NCI-H748 (cell line): Measurements from ENCODE around the gene FRMD4A.
A peak's percentile ranks its signal among the peaks of the same experiment; 100 is the strongest.

Source experiments
- DNase-seq: peaks from one replicate; lab custom pipeline; 2025; ENCODE audit not compliant: unreplicated experiment; lab: John Stamatoyannopoulos, UW

FRMD4A gene

DNA sequence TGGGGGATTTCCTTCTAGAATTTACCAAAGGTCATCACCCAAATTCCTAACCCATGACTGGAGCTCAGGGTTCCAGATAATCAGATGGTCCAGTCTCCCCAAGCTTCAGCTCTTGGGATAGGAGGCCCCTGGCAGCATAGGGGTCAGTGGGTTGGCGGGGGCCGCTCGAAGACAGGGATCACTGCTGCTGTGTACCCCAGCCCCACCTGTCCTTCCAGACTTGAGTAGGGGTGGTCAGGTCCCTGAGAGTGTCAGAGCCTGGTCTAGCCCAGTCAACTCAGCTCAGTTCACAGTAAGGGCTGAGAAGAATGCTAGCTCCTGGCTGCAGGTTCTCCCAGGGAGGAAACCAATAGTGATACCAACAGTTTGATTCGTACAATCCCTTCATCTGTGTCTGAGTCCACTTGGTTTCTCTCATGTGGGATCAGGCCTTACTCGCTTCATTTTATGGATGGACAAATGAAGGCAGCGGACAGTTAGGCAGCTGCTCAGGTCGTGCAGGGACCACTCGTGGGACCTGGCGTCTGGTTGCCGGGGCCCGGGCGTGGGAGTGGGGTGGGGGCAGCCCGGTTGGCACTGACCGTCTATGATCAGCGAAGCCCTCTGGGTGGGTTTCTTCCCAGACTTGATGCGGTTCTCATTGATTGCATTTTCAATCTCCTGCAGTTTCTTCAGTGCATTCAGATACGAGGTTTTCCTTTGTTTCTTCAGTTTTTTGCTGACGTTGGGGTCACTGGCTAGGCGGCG, 665.0 kb downstream of the FRMD4A start:
- no peak for DNase-seq

DNA sequence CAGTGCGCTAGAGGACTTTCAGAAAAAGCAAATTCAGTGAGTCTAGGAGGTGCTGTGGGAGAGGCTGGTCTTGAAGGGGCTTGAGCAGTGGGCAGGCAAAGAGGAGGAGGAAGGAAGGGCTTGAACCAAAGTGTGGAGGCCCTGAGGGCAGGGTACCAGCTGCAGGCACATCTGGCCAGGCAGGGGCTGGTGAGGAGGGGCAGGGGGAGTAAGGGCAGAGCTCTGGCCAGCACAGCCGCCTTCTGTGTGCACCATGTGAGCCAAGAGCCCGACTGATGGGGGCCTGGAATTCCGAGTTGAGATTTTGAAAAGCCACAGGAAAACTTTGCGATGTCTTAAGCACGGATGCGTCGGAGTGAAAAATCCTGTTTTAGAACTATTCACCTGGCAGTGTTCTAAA, 669.5 kb downstream of the FRMD4A start:
- DNase-seq, result no peak

- no peak for DNase-seq
These were observed 670.2 kb downstream of the FRMD4A start for GRCh38 chr10:13660551-13660920.

GRCh38 chr10:13659887-13660550, 670.7 kb downstream of the FRMD4A start:
- DNase-seq, result peak; percentile 15

DNA sequence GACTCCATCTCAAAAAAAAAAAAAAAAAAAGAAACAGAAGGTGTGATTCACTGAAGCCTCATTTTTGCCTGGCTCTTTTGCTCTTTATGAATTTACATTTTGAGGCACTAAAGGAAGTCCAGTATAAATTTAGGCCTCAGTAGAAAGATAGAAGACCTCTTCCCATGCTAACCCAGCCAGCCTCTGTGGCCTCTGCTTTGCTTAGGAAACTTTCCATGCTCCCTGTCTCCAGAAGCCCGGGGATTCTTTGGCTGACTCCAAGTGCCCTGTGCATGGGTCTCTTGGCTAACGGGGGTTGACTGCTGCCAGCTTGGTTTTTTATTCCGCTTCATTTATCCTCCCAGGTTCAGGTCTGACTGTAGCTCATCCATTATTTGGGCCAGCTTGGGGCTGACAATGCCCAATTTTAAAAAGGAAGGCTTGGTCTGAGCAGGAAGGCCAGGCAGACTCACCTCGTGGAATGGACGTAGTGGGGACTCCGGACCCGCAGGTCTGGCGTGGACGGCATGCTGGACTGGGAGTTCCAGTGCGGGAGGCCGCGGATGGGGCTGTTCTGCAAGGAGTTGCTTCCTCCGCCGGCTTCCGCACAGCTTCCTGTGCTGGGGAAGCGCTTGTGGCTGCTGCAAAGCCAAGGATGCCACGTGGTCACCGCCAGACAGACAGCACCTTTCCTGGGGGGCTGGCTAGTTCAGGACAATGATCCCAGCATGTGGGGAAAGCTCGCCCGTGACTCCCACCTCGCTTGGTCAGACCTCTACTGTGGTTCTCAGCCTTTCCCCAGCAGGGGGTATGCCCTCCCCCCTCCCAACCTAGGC, 671.6 kb downstream of the FRMD4A start:
- no peak for DNase-seq

DNA sequence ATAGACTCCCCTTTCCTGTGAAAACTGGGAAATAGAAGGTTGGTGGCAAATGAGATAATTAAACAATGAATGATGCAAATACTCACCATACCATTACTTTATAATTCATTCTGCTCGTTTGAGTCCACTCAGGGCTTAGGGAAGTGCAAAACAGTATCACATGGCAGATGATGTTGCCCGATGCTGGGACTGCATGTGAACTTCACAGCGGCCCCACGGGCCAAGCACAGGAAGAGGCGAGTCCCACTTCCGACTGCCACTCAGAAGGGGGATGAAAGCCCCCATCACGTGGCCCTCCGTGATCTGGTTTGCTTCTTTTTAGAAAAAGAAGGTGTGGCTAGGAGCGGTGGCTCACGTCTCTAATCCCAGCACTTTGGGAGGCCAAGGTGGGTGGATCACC, 672.5 kb downstream of the FRMD4A start:
- DNase-seq, result no peak

DNA sequence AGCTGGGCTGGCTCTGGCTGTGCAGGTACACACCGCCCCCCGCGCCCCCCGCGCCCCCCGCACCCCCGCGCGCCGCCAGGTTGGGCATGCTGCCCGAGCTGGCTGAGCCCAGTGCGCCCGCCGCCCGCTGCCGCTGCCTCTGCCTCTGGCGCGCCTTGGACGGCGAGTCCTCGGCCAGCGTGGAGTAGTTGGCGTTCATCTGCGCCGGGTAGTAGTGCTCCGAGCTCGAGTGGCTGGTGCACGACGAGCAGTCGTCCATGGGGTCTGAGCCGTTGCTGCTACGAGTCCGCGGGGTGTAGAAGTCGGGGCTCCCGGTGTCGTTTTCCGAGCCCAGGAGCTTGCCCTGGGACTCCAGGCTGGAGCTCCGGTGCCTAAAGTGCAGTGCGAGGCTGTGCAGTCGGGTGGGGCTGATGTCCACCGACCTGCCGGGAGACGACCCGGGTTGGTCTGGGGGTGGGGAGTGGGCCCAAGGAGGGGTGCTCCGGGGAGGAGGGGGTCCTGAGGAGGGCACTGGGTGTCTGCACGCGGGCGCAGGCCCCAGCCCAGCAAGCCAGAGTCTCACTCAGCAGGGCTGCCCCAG, 673.5 kb downstream of the FRMD4A start:
- DNase-seq, result no peak

GRCh38 chr10:13656337-13657100, 674.2 kb downstream of the FRMD4A start:
- no peak for DNase-seq

GRCh38 chr10:13654846-13655245, 675.9 kb downstream of the FRMD4A start:
- DNase-seq, result no peak

- no peak for DNase-seq
These were observed 676.5 kb downstream of the FRMD4A start for GRCh38 chr10:13654118-13654830.

GRCh38 chr10:13652860-13653259, 677.9 kb downstream of the FRMD4A start:
- no peak for DNase-seq

DNA sequence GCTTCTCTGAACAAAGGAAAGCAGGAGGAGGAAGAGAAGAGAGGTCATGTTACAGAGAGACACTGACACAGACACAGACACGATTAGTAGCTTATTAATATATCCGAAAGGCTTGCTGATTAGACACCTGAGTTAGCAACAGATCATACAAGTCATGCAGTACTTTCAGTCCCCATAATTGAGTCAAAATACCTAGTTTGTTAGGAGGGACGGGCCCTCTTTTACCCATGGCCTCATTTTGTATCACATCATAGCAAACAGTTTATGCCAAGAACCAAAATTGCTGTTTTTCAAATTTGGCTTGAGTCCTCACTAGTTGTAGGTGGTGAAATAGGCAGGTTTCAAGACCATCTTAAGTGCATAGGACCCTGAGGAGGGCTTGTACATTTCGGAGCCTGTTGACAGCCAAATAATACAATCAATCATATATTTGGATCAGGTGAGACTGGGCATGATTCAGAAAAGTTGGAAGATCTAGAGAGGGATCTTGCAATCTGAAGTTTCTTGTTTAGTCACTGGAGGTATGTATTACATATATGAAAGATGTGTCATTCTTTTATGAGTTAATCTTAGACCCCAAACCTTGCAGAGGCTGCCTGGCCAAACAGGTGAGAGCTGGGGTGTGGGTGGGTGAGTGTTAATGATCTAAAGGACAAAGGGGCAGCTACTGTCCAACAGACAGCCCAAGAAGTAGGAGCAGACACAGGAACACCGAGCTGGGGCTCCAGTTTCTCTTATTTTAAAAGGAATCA, 678.6 kb downstream of the FRMD4A start:
- DNase-seq, result no peak

DNA sequence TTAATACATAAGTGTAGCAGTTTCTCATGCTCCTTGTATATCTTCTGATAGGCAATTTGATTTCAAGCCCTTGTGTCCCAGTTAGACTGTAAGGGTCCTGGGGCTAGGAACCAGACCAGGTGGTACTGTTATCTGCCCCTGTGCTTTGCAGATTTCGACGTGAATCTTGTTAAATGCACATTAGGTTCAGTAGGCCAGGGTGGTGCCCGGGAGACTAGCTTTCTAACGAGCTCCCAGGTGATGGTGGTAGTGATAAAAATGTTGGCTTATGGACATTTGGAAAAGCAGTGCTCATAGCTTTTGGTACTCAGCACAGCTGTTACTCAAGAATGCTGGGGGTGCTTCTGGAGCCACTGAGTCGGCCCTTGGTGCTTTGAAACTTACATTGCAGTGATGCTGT, 679.8 kb downstream of the FRMD4A start:
- DNase-seq, result no peak

DNA sequence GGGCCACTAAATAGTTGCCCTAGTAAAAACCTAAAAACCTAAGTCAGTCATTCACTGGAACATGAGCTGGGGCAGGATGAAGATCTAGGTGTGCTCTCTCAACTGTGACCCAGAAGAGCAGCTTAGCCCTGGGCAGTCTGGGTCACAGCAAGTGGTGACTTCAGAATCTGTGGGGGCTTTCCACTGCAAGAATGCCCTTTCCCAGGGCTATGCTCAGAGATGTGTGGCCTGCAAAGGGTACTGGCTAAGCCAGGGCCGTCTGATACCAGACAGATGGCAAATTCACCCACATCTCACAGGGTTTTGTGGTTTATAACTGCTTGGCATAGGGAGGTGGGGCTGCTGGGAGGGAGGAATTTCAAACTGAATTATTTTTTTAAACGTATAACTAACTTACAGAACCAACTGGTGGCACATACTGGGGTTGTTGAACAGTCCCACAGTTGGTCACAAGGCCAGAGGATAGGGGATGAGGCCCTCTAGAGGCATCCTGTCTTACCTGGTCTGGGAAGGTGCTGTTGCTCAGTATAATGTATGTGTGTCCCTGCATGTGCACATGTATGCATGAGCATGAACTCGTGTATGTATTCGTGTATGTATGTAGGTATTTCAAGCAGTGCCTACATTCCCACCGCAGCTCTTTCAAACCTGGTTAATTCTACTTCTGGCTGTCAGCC, 680.7 kb downstream of the FRMD4A start:
- DNase-seq, result no peak

DNA sequence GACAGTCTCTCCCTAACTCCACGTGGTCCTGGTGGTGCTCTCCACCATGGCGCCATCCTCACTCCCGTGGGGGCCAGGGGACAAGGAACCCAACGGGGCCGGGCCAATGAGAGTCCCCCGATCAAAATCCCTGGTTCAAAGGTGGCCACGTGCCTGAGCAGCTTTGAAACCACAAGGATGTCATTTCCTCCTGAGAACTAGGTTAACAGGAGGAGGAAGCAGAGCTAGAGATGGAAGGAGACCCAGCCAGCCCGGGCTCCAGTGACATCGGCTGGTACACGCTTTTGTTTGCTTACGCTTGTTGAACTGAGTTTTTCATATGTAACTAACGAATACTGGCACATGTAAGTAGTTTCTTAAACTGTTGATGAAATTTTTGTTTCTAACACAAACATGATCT, 682.3 kb downstream of the FRMD4A start:
- DNase-seq, result no peak

DNA sequence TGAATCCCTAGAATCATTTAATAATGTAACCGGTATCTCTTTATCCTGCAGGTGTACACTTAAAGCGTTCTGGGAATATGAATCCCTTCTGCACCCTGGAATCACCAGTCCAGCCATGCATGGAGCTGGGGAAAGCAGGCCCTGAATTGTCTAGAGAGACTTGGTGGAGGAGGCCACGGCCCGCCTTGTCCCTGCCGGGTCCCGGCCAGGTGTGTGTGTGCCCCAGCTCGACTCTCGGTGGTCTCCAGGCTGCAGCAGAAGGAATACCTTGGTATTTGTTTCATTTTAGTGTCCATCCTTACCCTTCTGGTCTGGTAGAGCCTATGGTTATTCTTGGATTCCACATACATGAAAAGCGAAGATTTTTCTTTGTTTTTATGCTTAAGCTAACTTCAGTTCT, 685.9 kb downstream of the FRMD4A start:
- DNase-seq, result no peak

- DNase-seq, result no peak
These were observed 687.7 kb downstream of the FRMD4A start for GRCh38 chr10:13643016-13643415.

DNA sequence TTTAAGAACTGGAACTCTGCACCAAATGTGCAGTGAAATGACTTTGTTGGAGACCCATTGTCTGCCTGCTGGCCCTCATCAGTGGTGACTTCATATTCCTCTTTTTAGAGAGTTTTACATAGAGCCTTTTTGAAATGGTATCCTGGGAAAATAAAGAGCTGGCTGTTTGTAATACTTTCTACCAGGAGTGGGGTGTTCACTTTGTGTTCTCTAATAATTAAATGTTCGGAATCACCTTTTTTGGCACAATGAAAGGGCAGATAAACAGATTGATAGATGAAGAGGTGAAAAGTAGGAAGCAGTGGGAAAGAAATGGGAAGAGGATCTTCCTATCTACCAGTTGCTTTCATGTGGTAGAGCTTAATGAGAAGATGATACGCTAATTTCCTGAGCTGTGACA, 688.4 kb downstream of the FRMD4A start:
- no peak for DNase-seq

DNA sequence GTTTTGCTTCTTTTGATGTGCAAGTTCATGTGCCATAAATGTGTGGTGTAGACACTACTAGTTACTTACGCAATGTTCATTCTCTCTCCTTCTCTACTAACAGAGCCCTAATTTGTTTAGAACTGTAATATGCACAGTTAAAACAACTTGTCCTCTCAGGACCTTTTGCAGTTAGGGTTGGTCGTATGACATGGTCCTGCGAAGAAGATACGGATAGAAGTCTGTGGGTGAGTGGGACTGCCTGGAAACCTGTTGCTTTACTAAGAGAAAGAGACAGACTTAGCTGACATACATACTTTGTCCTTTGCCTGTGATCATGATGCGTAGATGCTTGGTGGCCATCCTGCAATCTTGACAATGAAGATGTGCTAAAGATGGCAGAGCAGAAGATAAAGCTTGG, 692.8 kb downstream of the FRMD4A start:
- DNase-seq, result no peak
